CD4-positive, alpha-beta T cell treated with Interleukin-6 at 100 ng/mL for 8 hours (primary cell): ENCODE data around the gene INPP4B.

Experiments
- DNase-seq: peaks from one replicate; pipeline ENCODE4 v3.0.0-alpha.2; 2020; ENCODE audit warnings: mixed read lengths, low spot score

INPP4B gene

DNA sequence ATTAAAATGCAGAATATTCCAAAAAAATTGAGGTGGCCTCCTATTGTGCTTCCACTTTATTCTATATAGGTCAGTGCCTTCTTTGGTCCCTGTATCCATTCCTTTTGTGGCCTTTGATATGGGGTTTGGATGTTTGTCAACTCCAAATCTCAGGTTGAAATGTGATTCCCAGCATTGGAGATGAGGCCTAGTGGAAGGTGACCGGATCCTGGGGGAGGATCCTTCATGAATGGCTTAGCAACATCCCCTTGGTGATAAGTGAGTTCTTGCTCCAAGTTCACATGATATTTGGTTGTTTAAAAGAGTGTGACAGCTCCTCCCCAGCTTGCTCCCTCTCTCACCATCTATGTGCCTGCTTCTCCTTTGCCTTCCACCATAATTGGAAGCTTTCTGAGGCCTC is 380.6 kb downstream of the INPP4B start:
- DNase-seq = no peak

DNA sequence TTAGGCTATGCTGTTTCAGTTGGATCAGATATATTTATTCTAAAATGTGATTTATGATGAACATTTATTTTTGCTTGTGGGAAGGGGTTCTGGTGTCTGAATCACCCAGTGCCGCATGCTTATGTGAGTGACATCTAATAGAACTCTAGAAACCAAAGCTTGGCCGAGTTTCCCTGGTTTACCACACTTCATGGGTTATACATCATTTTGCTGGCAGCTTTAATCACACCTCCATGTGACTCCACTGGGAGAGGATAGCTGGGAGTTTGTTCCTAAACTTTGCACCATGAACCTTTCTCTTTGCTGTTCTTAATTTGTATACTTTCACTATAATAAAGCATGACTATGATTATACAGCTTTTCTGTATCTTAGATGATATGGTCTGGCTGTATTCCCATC is 382.9 kb downstream of the INPP4B start:
- no peak for DNase-seq

DNA sequence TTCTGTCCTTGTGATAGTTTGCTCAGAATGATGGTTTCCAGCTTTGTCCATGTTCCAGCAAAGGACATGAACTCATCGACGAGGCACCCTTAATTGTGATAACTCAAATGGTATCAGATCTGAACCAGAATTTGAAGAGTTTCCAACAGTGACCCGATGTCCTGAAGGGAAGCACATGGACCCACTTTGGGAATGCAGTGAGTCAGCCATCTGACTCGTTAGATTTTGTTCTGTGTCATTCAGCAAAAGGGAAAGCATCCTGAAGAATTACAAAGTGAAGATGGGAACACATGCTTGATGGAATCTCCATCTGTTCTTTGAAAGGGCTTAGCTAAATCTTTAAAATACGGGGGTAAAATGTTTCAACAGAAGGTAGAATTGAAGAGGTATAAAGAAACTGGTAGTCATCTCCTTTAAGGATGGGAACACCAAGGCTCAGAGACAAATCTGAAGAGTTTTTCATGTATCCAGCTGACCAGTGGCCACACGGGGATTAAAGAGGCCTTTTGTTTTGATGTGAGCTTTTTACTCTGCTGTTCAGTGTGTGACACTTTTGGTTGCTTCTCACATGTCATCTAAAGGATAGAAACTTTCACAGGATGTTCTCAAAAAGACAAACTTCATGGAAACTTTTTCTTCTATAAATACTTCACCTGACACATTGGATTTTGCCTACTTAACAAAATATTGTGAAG is 393.8 kb downstream of the INPP4B start:
- DNase-seq = no peak

DNA sequence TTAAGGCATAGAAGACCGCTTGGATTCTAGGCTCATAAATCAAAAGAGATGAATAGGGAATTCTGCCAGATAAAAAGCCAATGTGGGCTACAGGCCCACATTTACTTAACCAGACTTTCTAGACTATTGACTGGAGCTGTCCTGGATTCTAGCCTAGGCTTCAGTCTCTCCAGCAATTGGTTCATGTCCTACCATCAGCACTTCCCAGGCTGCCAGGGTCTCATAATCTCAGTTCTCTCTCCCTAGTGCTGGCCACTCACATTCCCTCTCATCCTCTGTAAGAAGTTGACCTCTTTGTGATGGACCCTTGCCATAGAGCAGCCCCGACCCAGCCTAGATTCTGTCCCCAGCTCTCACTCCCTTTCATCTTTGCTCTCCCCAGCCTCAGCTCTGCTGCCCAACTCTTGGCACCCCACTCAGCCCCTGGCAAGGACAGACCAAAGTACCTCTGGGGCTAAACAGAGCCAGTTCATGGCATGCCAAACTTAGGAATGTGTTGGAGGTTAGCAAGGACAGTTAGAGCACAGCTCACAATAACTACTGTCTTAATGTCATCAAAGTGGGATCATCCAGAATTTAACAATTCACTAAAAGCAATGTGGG is 396.2 kb downstream of the INPP4B start:
- no peak for DNase-seq

DNA sequence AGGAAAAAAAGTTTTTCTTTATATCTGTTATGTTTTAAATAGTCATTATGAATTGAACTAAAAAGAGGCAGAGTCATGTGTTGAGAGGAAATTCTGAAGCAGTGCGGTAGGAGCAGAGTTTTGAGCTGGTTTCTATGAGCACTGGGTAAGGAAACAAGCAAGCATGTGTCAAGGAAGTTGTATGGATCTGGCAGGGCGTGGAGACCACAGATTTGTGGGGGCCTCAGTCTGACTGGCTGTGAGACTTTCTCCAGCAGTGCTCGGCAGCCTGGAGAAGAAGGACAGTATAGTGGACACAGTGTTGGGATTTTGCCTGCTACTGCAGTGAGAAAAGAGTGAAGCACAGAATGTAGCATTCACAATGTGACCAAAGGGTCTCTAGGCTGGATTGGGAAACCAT is 399.1 kb downstream of the INPP4B start:
- no peak for DNase-seq

DNA sequence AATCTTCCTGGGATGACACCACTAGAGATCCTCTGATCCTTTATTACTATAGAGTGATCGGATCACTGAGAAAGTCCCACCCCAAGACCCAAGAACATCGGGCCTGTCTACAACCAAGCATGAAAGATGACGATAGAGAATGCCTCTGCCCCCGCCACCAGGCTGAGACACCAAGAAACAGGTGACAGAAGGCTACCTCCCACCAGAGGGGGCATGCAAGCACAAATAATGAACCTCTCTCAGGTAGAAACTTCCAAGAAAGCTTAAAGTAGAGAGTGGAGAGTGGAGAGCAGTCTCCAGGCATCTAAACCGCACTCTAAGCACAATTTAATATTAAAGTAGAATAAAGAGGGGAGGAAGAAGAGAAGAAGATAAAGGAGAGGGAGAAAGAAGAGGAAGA is 402.6 kb downstream of the INPP4B start:
- no peak for DNase-seq

DNA sequence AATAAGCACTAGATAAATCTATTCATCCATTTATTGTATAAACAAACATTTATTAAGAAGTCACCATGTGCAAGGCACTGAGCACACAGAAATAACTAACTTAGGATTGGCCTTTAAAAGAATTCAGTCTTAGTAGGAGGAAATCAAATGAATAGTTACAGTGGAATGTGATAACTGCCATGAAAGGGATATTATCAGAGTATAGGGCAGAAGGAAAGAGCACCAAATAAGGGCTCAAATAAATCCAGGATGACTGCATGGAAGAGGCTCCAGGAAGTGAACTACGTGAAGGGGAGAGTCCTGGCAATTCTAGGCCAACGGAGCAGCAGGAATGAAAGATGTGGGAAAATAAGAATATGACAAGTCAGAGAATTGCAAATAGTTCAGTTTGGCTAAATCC is 406.0 kb downstream of the INPP4B start:
- DNase-seq = no peak

DNA sequence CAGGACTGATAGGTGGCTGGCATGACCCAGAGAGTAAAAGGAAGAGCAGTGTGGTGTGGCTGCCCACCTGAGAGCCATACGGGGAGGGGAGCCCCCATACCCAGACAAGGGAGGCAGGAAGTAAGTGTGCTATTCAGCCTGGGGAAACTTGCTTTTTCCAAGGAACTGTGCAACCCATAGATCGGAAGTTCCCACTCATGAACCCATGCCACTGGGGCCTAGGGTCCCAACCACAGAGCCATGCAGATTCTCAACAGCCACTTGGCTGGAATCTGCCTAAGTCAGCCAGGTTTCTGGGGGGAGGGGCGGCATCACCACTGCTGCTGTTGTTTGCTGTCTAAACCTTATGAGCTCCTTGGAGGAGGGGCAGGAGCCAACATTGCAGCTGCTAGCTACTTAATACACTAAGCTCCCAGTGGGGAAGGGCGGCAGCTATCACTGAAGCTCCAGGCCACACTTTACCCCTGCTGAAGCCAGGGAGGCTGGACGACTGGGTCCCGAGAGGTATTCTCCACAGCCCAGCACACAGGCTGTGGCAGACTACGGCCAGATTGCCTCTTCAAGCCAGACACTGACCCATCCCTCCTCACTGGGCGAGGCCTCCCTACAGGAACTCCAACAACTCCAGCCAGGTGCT is 410.4 kb downstream of the INPP4B start:
- no peak for DNase-seq

DNA sequence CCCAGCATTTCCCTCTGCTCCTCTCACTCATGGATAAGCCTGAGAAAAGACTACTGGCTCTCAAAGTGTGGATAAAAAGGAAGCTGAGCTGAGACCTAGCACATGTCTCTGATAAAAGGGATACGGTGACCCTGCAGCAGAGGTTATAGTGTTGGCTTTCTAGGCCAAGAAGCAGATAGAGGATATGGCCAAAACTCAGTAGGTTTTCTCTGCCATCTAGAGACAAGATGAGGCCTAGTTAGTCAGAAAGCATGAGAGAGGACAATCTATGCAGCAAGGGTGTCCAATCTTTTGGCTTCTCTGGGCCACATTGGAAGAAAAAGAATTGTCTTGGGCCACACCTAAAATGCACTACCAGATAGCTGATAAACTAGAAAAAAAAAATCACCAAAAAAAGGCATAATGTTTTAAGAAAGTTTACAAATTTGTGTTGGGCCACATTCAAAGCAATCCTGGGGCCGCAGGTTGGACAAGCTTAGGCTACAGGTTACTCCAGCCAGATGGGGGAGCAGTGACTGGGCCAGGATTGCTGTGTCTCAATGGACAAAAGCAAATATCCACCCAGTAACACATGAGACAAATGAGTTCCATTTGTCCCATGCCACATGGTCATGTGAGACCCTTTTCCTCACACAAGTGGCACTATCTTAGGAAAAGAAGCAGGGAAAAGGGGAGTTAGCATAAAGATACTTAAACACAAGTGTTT is 411.4 kb downstream of the INPP4B start:
- peak; percentile 15 for DNase-seq

DNA sequence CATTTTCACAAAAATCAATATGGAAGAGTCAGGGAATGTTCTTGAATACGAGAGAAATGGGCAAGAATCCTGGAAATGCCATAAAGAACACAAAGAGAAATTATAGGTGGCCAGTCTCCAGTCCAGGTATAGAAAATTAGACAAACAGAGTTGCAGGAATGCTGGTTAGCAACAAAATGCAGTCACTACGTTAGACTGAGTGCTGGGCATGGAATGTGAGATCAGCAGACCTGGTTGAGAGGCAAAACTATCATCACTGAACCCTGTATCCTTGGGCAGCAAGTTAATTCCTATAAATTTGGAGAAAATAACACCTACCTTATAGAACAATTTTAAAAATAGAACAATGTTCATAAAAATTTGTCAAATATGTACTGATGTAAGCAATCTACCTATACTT is 417.4 kb downstream of the INPP4B start:
- DNase-seq = no peak

DNA sequence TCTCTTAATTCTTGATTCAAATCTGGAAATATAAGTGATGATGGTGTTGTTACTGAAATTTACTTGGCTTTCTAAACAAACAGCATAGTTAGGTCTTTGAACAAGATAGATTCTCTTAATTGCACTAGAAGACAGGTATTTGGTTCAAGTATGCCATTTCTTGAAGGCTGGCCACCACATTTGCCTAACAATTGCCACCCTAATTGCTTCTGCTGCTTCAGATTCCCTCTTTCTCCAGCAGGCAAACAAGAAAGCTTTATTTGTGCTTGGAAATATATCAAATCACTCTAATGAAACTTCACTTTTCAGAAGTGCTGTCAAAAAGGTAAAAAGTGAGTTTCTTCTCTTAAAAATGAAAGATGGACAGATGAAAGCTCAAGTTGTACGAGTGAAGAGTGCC is 418.6 kb downstream of the INPP4B start:
- DNase-seq = no peak

DNA sequence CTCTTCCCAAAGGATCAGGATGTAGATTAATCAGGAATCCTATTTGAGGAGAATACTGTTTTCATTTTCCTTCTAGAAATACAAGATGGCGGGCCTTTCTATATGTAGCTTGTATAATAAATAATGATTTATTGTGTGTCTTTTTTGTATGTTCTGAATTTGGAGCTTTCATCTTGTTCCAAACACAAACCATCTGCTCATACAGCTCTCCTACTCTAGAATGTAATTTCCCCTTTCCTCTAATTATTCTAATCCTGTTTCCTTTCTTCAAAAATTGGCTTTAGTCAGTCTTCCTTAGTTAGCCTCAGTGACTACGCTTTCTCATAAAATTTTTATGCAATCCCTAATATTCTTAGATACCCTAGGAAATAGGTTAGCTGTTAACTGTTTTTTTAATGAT is 422.2 kb downstream of the INPP4B start:
- DNase-seq = no peak

DNA sequence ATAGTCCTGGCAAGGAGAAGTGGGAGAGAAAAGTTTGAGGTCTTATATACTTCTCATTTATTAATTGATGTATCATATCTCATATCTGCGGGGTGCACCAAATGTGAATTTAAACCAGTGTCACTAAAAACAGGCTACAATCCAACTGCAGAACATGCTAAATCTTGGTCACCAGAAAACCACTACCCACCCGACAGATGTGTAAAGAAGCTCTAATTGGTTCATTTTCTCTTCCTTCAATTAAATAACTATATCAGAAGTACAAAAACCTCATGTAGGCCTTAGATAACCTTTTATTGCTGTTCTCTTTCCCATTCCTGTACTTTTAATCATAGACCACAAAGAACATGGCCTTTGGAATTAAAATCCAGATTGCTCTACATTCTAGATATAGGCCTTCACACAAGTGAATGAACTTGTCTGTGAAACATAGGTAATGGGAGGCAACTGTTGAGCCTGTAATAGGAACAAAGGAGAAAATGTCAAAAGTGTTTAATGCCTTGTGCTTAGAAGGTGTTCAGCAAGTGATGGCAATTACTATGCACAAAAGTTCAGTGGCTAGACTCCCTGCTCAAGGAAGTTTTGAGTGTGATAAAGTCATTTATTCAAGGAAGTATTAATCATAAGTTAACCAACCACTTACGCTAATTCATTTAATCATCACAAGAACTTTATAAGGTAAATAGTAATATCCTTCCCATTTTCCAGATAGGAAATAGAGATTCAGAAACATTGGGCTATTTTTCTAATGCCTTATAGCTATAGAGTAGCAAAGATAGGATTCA is 425.6 kb downstream of the INPP4B start:
- DNase-seq = no peak

DNA sequence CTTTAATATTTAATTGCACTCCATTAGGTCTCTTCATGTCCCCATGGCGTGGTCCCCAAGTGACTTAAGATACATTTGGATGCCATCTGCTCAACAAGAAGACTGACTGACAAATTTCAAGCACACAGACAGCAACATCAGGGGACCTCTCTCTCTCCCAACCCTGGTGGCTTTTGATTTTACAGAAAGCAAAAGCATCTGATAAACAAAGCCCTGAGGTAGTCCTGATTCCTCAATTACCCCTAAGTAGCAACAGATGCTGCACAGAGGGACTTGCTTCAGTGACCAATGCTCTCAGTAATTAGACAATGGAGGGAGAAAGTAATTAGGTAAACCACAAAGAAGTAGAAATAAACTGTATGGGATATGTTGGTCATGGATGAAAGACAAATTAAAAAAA is 426.4 kb downstream of the INPP4B start:
- DNase-seq = no peak

DNA sequence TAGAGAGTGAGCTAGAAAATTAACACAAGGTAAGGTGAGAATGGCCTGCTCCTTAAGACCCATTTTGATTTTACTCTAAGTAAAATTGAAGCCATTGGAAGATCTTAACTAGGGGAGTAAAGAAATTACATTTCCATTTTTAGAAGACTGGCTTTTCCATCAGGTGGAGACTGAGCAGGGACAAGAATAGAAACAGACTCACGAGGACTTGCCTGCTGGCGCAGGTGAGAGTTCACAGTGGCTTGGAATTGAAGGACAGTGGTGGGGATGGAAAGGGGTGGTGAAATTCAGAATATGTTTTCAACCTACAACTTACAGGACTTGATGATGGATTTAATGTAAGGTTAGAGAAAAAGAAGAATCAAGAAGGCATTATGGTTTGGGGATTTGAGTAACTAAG is 427.4 kb downstream of the INPP4B start:
- DNase-seq = no peak

DNA sequence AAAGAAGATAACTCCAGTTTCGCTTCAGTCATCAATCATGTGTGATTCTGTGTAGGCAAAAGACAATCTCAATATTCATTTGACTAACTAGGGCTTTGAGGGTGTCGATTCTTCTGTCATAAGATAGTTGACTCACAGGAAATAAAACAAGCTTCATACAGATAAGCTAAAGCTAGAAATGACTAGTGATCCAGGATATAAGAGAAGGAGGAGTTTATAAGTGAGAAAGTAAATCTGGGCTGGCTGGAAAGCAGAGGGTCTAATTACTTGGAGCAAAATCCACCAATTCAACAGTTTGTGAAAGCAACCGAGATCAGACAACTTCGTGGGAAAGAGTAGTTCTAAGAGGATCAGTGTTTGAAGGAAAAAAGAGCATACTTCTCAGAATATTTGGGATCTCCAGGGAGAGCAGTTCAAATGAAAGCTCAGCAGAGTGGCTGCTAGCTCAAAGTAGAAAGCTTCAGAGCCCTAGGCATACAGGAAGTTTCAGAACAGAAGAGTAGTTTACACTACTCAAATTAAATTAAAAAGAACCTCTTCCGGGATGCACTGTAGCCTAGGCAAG is 429.3 kb downstream of the INPP4B start:
- peak; percentile 62 for DNase-seq

DNA sequence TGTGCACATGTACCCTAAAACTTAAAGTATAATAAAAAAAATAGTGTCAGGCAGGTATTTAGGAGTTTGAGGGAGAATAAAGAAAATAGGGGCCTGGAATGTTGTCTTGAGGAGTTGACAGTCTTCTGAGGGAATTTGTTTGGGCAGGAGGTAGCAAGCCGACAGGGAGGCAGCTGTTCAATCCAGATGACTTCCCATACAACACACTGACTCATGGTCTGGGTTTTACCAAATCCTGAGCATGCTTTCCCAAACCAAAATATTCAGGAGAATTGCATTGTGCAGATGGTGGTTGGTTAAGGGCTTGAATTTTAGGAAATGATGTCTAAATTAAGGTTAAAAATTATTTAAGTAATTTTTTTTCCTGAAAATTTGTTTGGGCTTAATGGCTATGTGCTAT is 430.0 kb downstream of the INPP4B start:
- DNase-seq = no peak

DNA sequence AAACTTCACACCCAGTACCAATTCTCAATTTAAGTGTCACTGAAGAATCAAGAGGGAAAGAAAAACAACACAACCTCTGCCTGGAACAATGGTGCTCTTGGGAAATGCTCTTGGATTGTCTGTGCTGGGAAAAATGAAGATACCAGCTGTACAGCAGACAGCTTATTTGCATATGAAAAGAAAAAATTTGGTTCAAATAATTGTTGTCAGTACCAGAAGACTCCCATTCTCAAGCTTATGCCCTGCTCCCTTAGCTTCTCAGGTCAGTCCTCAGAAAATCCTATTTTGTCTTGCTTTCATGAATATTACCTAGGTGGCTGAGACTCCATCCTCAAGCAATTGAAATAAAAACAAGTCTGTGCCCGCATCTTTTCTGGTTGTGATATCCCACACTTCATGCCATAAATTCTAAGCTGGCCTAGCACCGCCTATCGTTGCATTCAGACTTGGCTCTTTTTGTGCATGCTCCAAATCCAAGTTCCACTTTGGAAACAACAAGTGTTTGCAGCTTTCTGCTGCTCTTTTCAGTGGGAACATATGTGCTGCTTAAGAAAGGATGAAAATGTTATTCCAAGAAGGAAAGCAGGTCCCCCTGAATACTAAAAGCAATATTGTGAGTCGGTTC is 431.6 kb downstream of the INPP4B start:
- no peak for DNase-seq

DNA sequence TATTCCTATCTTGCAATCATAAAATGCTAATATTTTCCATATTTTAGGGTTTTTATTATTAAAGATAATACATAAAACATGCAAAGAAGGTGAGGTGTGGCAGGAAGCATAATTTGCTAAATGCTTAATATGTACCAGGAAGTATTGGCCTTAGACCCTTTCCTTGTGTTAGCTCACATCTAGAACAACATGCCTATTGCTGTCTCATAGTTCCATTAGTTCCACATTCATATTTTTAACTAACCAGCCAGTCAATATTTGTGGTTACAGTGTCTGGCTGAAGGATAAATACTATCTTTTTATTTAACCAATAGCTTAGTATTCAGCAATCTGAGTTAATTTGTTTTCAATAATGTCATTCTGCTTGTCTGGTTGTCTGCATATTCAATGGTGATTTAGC is 432.6 kb downstream of the INPP4B start:
- DNase-seq = no peak

DNA sequence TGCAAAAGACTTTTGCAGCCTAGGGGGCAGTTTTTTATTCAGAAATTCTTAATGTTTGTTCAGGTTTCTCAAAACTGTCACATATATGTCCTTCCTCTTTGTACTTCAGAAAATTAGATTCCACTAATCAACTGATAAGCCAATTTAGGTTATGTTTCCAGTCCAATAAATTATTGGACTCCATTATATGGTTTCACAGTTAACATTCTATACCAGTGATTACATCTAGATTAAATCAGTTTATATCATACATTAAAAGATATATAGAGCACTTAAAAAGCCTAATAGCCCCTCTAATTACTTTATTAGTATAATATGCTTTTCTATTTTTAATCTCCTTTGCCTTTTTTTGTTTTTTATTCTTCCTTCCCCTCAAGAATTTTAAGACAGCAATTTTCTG is 434.1 kb downstream of the INPP4B start:
- DNase-seq = no peak

DNA sequence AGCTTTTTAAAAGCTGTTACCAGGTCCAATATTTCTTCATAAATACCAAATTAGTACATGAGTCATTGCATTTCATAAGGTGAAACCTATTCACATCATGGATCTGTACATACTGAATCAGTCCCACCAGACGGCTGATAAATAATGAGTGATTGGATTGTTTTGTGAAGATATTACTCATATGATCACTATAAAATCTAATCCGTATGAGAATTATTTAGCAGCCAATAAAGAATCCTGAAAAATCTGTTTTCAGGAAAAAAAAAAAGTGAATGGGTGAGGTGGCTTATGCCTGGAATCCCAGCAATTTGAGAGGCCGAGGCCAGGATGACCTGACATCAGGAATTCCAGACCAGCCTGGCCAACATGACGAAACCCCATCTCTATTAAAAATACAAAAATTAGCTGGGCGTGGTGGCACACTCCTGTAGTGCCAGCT is 438.1 kb downstream of the INPP4B start:
- DNase-seq = no peak
